NT2/D1 (cell line): ENCODE results near the gene NKX2-3.

ENCODE experiments used
- SUZ12 ChIP-seq: IDR thresholded peaks from 2 replicates; pipeline ENCODE4 v1.6.1; 2011; ENCODE audit not compliant: insufficient read length, insufficient read depth; ENCODE audit errors: extremely low read depth
- YY1 ChIP-seq: IDR thresholded peaks from 2 replicates; pipeline ENCODE4 v1.6.1; 2011; ENCODE audit not compliant: insufficient read length, insufficient read depth

DNA sequence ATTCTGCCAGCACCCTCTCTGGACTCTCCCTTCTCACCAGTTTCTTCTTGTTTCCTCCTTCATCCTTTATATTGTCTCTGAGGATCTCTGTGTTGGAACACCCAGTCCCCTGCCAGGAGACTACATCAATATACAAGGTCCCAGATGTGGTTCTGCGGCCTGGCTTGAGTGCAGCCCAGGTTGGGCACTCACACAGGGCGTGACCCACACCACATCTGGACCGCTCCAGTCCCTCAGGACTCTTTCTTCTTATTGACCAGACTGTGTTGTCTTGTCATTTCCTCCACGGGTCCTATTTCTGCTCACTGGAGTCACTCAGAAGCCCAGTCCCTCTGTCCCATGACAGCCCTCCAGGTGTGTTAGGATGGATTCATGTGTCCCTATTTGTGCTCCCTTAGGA lies 26.0 kb downstream of the NKX2-3 start:
- no peak for TF ChIP-seq SUZ12
- TF ChIP-seq YY1: no peak
